NCI-H82 treated with DMSO at 0.1 percent for 48 hours (cell line): ENCODE results near the gene LCN1.
"Not testable (repeated sequence)": the region's sequence is repeated elsewhere in the genome, so short reads cannot be mapped to it uniquely, and the experiment has no call there.

Experiments
- DNase-seq: peaks from one replicate; lab custom pipeline; 2025; ENCODE audit not compliant: unreplicated experiment; lab: John Stamatoyannopoulos, UW

LCN1 gene

DNA sequence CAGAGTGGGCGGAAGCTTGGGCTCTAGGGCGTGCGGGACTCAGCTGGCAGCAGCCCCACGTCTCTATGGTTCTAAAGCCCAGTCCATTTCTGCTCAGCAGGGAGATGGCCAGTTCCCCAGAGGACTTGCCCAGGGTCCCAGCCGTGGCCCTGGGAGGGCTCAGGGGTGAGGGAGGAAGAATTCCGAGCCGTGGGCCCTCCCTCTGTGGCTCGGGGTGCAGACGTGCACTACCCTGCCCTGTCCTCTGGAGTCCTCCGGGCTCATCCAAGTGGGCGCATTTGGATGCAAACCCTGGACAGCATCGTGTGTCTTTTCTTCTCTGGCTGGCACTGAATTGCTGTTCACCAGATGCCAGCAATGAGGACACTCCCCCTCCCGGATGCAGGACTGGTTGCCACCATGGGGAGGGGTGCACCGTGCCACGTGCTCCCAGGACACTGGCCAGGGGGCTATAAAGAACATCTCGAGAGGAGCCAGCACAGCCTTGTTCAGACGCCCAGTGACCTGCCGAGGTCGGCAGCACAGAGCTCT, 24.5 kb downstream of the LCN1 start, which contains the start of gene OBP2A:
OBP2A (plus strand) TSS at position 481 of the 531 bp plus-strand sequence. CDS start 55 bp downstream, outside the sequence.
- DNase-seq = not testable (repeated sequence)

DNA sequence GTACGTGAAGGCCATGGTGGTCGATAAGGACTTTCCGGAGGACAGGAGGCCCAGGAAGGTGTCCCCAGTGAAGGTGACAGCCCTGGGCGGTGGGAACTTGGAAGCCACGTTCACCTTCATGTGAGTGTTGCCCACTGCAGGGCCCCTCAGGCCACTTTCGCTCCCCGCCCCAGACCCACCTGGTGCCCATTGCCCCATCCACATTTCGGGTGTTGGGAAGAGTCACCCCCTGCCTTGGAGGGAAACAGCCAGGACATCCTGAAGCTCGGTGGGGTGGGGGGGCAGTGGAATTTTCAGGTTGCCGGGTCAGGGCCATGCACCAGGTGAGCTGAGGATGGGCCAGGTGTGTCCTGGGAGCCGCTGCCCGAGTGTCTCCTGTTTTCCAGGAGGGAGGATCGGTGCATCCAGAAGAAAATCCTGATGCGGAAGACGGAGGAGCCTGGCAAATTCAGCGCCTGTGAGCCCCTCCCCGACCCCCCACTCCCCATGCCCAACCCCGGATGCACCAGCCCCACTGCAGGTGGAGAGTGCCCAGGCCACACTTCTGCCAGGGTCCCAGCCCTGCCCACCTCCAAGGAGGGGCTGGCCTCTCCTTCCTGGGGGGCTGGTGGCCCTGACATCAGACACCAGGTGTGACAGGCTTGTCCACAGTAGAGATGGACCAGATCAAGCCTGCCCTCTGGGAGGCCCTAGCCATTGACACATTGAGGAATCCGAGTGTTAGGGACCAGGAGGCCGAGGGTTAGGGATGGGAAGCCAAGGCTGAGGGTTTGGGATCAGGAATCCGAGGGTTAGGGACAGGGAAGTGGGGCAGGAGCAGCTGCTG, 25.8 kb downstream of the LCN1 start:
- not testable (repeated sequence) for DNase-seq

DNA sequence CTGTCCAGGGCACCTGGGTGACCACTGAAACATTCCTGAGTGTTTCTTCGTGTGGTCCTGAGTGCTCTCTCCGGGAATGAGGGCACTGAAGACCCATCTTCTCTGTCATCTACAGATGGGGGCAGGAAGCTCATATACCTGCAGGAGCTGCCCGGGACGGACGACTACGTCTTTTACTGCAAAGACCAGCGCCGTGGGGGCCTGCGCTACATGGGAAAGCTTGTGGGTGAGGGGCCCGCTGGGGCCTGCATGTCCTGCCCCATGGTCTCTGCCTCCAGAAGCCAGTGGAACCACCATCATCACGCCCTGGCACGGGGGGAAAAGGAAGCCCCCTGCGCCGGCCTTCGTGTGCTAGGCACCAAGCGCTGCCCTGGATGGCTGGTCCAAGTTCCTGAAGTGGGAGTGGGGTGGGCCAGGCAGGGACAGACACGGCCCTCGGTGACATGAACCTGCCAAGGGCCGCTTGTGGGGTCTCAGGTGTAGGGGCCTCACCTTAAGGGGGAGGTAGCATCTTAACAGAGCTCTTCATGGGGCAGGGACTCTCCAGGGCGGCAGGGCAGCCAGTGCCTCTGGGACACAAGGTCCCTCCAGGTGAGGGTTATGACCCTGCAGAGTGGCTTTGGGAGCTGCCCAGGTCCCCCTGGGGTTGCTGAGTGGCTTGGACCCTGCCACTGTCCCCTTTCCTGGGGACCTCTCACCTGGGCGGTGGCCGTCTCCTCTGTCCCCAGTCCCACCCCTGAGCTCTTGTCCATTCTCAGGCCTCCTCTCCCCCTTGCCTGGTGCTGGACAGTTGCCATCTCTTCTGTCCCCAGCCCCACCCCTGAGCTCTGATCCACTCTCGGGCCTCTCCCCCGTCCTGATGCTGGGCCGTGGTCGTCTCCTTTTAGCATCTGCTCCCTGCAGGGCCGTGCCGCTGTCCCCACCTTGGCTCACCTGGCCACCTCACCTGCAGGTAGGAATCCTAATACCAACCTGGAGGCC, 26.8 kb downstream of the LCN1 start:
- DNase-seq = no peak

DNA sequence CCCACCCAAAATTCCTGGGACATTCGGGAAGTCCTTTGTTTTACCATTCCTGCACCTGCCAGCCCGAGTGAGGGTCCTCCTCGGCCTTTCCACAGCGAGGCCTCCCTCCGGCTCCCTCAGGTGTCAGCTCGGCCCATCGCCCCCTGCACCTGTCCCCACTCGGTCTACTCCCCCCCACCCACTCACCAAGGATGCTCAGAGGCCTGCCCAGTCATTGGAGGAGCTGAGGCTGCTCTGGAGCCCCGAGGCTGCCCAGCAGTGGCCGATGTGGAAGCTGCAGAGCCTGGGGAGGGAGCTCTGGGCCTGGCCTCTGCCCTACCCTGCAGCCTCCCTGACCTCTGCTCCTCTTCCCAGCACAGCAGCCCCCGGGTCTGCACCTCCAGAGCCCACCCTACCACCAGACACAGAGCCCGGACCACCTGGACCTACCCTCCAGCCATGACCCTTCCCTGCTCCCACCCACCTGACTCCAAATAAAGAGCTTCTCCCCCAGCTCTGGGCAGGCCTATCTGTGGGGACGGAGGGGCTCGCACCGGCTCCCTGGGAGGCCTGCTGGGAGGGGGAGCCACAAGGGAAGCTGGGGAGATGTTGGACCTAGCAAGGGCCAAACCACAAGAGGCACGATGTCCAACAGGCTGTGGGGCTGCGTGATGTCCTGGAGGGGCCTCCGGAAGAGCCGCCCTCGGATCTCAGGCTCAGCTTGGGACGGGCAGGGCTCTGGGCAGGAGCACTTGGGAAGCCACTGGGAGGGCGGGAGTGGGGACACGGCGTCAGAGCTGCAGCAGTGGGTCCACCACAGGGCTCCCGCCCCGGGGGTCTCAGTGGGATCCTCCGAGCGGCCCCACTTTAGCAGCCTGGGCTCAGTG, 28.5 kb downstream of the LCN1 start:
- not testable (repeated sequence) for DNase-seq

DNA sequence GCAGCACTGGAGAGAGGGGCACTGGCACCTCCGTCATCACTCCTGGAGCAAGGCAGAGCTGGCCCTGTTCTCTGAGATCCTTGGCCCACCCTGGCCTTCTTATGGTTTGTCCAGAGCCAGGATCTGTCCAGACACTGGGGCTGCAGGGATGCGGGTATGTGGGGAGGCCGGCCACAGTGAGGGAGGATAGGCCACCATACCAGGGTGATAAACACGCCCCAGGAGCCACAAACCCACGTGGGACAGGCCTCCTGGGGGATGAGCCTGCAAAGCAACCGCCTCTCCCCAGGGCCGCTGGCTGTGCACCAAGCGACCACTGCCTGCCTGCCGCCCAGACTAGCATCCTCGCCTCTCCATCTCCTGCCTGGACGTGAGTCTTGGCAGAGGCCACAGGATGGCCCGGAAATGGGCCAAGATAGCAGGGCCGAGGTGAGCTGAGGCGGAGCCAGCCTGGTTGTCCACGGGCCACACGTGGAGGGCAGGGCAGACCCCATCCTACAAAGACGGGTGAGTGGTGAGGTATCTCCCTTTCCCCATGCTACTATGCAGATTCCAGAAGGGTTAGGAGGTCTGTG, 29.2 kb downstream of the LCN1 start:
- no peak for DNase-seq

DNA sequence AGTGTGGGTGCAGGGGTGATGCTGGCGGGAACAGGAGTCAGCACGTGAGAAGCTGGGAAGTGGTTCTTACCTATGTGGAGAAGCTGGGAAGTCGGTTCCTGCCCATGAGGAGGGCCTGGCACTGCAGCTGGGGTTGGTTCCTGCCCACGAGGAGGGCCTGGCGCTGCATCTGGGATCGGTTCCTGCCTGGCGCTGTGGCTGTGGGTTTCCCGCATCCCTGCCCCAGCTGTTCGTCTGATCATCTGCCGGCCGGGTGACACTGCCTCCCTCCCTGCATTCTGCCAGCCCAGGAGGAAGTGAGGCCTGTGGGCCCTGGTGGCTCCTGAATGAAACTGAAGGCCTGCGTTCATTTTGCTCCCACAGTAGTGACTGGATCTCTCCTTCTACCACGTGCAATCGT, 29.8 kb downstream of the LCN1 start:
- no peak for DNase-seq

DNA sequence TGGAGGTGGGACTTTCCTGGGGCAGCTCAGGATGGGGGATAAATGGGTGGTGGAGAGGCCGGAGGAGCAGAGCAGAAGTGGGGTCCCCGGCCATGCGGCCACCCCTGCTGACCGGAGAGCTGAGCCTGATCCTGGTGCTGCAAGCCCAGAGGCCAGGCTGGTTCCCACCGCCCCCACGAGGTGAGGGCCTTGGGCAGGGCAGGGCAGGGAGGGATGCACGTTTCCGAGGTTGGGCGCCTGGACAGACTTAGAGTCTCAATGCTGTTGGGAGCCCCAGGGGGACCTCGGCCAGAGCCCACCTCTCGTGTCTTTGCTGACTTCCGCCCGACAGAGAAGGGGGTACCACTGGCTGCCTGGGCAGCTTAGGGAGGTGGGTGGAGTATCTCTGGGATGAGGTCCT, 30.2 kb downstream of the LCN1 start:
- no peak for DNase-seq

DNA sequence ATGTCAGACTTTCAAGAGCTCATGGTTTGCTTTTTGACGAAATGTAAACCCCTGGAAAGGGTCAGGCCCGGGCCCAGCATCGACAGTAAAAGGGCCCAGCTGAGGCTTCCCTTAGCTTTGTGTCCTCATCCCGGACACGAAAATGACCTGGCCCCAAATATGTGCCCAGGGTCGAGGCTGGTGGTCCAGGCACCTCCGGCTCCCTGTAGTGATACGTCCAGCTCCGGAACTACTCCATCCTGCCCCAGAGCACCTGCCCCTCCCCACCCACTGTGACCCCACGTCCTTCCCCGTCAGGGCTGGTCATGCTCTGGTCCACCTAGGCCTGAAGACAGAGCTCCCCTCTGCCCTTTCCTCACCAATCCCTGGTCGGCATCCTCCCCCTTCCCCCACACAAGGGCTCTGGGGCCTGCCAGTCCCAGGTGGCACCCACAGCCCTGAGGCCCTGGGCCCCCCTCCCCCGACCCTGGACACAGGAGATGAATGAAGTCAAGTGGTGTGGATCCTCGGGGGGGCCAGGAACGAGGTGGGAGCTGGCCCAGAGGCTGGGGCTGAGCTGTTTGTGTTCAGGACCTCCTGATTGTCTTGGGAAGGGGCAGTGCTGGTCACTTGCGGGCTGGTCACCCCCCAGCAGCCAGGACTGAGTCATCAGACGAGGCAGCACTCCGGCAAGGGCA, 30.9 kb downstream of the LCN1 start:
- no peak for DNase-seq

DNA sequence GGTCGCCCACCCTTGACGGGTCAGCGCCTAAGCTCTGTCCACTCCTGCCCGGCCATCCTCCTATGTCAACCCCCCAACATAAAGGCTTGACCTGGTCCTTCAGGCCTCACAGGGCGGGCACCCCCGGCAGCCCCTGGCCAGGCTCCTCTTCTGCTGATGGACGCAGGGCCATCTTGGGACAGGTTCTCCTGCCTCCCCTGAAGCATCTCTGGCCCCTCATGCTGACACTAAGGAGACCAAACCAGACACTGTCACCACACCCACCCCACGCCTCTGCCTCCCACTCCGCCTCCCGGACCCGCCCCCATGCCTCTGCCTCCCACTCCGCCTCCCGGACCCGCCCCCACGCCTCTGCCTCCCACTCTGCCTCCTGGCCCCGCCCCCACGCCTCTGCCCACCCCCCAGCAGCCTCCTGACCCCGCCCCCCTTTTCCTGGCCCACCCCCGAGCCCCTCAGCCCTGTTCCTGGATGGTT, 31.5 kb downstream of the LCN1 start:
- no peak for DNase-seq

DNA sequence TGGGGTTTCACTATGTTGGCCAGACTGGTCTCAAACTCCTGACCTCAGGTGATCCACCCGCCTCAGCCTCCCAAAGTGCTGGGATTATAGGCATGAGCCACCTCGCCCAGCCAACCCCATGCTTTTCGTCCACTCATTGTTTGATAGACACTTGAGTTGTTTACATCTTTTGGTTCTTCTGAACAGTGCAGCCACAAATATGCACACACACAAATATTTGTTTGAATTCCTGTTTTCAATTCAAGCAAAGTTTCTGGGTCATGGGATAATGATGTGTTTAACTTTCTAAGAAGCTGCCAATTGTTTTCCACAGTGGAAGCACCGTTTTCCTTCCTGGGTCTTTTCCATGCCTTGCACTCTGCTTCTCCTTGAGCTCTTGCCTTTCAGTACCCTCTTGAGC, 33.5 kb downstream of the LCN1 start:
- DNase-seq = no peak

DNA sequence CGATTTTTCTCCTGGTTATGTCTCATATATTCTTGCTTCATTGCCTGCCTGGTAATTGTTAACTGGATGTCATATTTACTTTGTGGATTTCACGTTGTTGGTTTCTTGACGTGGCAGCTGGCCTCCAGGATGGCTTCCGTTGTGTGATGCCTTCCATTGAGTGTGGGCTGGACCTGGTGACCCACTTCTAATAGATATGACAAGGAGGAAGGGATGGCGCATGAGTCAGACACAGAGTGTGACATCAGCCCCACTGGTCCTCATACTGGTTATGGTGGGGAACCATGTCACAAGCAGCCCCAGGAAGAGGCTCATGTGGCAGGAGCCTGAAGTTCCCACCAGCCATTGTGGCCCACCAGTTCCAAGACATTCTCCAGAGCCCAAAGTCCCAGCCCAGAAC, 34.0 kb downstream of the LCN1 start:
- no peak for DNase-seq

DNA sequence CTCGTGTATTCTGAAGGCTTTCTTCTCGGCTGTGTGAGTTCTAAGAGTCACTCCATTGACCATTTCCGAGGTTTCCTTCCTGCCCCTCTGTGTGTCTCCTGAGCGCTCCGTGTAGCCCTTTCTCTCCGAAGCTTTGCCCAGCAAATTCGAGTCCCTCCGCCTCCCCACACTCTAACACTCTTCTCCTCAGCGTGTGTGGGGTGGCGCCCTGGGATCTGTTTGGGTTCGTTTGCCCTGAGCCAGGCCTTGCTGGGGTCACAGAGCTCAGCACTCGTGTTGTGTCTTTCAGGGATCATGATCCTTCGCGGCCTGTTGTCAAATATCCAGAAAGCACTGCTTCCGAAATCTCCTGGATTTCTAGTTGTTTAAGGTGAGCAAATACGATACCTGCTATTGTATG, 34.7 kb downstream of the LCN1 start:
- DNase-seq = no peak

DNA sequence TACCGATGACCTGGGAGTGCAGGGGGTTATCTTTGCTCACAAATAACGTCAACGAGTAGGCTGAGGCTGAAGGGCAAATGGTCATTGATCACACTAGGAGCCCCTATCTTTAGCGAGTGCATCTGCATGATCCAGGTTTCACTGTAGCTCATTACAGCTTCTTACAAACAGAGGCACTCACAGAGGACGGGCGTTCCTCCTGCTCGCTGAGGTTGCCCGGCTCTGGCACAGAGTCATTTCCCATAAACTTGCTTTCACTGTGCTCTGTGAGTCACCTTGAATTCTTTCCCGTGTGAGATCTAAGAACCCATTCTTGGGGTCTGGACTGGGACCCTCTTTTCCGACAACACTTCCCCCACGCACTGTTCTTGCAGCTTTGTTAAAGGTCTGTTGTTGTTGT, 38.4 kb downstream of the LCN1 start:
- DNase-seq = no peak

DNA sequence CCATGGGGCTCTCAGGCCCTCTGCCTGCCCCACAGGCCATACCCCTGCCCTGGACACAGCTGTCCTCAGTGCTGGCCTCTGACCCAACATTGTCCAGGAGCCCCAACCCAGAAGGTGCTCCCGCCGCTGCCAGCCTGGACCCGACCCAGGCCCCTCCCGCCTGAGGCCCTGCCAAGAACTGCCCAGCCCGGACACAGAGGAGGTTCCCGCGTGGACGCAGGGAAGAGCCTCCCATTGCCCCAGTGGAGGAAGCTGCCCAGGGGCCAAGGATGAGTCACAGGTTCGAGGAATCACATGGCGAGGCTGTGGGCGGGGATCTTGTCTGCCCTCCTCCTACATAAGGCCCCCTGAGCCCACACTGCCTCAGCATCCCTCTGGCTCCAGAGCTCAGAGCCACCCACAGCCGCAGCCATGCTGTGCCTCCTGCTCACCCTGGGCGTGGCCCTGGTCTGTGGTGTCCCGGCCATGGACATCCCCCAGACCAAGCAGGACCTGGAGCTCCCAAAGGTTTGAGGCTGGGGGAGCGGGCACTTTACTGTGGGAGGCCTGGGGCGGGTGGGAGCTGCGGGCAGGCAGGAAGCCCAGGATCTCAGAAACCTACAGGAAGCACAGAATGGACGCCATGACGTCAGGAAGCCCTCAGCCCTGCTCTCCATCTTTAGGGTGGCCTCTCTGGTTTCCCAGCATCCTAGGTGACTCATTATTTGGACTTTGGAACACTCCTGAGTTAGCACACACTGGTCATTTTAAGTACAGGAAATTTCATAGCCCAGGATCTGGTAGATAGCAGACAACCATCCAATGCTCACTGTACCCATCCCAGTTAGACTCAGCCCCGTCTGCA, 40.4 kb downstream of the LCN1 start, which contains the start of gene PAEP:
PAEP (plus strand) TSS at position 366 of the 844 bp plus-strand sequence.
- no peak for DNase-seq

DNA sequence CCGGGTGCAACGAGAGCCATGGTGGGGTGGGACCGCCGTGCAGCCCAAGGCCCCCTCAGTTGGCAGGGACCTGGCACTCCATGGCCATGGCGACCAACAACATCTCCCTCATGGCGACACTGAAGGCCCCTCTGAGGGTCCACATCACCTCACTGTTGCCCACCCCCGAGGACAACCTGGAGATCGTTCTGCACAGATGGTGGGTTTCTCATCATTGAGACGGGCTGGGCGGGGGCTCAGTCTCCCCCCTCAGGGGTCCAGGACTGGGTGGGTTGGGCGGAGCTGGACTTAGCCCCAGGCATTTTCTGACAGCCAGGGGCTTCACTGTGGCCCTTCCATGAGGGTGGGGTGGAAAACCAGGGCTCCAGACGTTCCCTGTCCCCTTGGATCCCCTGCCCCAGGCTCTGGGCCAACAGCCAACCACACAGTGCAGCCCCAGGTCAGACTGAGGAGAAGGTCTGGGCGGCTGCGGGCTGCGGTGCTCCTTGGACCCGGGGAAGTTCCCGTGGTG, 41.0 kb downstream of the LCN1 start:
- DNase-seq = no peak

DNA sequence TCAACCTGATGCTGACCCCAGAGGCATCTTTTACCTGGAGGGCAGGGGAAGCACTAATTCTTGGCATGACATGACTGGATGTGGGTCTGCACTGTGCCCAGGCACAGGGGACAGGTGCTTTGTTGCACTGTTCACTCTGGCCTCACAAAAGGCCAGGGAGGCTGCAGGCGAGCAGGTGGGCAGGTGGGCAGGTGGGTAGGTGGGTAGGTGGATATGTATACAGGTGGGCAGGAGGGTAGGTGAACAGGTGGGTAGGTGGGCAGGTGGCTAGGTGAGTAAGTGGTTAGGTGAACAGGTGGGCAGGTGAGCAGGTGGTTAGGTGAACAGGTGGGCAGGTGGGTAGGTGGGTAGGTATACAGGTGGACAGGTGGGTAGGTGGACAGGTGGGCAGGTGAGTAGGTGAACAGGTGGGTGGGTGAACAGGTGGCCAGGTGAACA, 41.8 kb downstream of the LCN1 start:
- DNase-seq = no peak

DNA sequence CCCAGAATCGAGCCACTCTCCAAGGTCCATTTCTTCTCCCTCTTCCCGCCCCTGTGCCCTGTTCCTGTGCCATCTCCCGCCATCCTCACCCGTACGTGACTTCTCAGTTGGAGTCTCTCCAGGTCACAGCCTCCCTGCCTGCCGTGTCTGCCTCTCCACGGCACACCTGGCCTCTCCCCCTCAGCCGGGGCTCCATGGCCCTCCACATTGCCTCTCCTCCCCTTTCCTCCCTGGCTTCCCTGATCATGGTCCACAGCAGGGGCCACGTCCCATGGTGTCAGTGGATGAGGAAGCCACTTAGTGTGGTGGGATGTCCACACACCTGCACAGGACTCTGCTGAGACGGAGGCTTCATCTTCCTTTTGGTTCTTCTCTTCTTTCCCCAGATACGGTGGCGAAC, 42.6 kb downstream of the LCN1 start:
- DNase-seq = no peak

DNA sequence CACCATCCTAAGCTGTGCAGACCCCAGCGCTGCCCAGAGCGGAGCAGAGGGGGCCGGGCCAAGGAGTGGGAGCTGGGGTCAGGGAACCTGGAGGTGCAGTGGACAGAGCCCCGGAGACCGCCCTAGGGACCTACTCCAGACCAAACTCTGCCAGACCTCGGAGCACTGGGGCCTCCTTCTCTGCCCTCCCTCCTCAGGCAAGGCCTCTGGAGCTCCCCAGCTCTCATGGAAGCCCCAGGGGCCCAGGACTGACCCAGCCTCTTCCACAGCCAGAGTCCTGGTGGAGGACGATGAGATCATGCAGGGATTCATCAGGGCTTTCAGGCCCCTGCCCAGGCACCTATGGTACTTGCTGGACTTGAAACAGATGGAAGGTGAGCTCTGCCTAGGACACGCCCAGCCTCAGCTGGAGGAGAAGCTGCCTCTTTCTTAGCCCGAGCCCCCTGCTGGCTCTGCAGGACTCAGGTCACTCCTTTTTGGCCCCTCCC, 43.9 kb downstream of the LCN1 start:
- DNase-seq = no peak
